CD4-positive, alpha-beta T cell treated with Interleukin-17A for 1 hour (primary cell): Measurements from ENCODE around the gene EMX1.
A peak's percentile ranks its signal among the peaks of the same experiment; 100 is the strongest.

ENCODE experiments used
- DNase-seq: peaks from one replicate; pipeline ENCODE4 v3.0.0-alpha.2; 2020

EMX1 gene

GRCh38 chr2:72945450-72946019 lies 28.2 kb downstream of the EMX1 start:
- DNase-seq: no peak

- no peak for DNase-seq
Observed at GRCh38 chr2:72946466-72946865, 29.1 kb downstream of the EMX1 start.

- DNase-seq: no peak
Observed at GRCh38 chr2:72947952-72948830, 30.9 kb downstream of the EMX1 start.

GRCh38 chr2:72949045-72949444 lies 31.7 kb downstream of the EMX1 start:
- DNase-seq: no peak

GRCh38 chr2:72949642-72950041 lies 32.3 kb downstream of the EMX1 start:
- no peak for DNase-seq

- DNase-seq: no peak
Observed at GRCh38 chr2:72950558-72951255, 33.4 kb downstream of the EMX1 start.

GRCh38 chr2:72951303-72952095 lies 34.2 kb downstream of the EMX1 start:
- no peak for DNase-seq

GRCh38 chr2:72952110-72952823 lies 34.9 kb downstream of the EMX1 start:
- DNase-seq: no peak

- DNase-seq: no peak
Observed at GRCh38 chr2:72952961-72953360, 35.6 kb downstream of the EMX1 start.

- DNase-seq: no peak
Observed at GRCh38 chr2:72953528-72953927, 36.2 kb downstream of the EMX1 start.

- peak; percentile 41 for DNase-seq
Observed at GRCh38 chr2:72953976-72954375, 36.7 kb downstream of the EMX1 start.

- no peak for DNase-seq
Observed at GRCh38 chr2:72954376-72955227, 37.3 kb downstream of the EMX1 start.

- DNase-seq: no peak
Observed at GRCh38 chr2:72955228-72956049, 38.1 kb downstream of the EMX1 start.

- no peak for DNase-seq
Observed at GRCh38 chr2:72956050-72956395, 38.7 kb downstream of the EMX1 start.

- peak; percentile 3 for DNase-seq
Observed at GRCh38 chr2:72956936-72957335, 39.6 kb downstream of the EMX1 start.

- no peak for DNase-seq
Observed at GRCh38 chr2:72958542-72959385, 41.4 kb downstream of the EMX1 start.

GRCh38 chr2:72959554-72959953 lies 42.2 kb downstream of the EMX1 start:
- DNase-seq: no peak

GRCh38 chr2:72959995-72960981 lies 43.0 kb downstream of the EMX1 start:
- DNase-seq: no peak
